Ovary (tissue), 3 donors: ENCODE measurements around the gene MROH2A.

Source experiments
- CTCF ChIP-seq, 3 donors: fragments of 450-650 bp in 2 of 3; fragments of 200-600 bp in 1 of 3; IDR thresholded peaks; one replicate each; pipeline versions ENCODE4 v1.5.1 to v1.8.0; 2016 to 2022; ENCODE audit warnings: antibody characterized with exemption in 3 of 3, mild to moderate bottlenecking in 1 of 3
- EP300 ChIP-seq: sonication (generic); formaldehyde crosslinking; IDR thresholded peaks from one replicate; pipeline ENCODE4 v1.6.1; 2017; ENCODE audit warnings: antibody characterized with exemption
- donor health status: DM: no; HTN: no; CAD: no.

- no peak for TF ChIP-seq CTCF (IDR thresholded peaks at IDR 0.05)
- TF ChIP-seq EP300, result no peak
These were observed 57.4 kb downstream of the MROH2A start for GRCh38 chr2:233835230-233836186.
